ENCODE data around the gene PPM1D. TPM values are rescaled to one million over a fixed set of nuclear protein-coding genes. Genes with fewer than 3 reads are reported as not detected.

PPM1D gene
- total RNA-seq (2022; extraction: Qiagen RNA extraction; ENCODE audit: low read depth): 17.8 to 23.7 TPM (median 19.2 TPM) in 5 replicates

DNA sequence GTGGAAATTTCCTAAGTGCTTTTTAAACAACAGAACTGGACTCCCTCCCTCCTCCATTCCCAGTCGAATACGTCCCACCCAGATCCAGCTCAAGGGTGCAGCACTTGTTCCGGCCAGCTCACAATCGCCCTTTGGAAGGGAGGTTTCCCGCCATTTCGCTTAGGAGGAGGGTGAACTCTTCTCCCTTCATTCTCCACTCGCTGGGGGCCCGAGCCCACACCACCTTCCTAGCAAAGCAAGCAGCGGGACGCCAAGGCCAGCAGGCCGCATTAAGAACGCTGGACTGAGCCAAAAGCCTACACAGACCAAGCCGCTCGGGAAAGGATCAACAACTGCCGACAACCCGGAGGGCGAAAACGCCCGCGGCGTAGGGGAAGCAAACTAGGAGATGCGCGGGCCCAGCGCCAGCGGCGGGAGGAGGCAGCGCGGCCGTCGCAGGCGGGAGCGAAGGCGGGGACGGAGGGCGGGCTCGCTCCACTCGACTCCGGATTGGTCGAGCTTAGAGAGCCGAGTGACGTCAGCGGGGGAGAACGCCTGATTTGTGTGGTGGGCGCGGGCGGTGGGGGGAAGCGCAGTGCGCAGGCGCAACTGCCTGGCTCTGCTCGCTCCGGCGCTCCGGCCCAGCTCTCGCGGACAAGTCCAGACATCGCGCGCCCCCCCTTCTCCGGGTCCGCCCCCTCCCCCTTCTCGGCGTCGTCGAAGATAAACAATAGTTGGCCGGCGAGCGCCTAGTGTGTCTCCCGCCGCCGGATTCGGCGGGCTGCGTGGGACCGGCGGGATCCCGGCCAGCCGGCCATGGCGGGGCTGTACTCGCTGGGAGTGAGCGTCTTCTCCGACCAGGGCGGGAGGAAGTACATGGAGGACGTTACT is at the start of gene PPM1D:
TSS of gene PPM1D (plus strand) at position 574 of the 870 bp plus-strand sequence. CDS start at position 796, 222 bp downstream.

DNA sequence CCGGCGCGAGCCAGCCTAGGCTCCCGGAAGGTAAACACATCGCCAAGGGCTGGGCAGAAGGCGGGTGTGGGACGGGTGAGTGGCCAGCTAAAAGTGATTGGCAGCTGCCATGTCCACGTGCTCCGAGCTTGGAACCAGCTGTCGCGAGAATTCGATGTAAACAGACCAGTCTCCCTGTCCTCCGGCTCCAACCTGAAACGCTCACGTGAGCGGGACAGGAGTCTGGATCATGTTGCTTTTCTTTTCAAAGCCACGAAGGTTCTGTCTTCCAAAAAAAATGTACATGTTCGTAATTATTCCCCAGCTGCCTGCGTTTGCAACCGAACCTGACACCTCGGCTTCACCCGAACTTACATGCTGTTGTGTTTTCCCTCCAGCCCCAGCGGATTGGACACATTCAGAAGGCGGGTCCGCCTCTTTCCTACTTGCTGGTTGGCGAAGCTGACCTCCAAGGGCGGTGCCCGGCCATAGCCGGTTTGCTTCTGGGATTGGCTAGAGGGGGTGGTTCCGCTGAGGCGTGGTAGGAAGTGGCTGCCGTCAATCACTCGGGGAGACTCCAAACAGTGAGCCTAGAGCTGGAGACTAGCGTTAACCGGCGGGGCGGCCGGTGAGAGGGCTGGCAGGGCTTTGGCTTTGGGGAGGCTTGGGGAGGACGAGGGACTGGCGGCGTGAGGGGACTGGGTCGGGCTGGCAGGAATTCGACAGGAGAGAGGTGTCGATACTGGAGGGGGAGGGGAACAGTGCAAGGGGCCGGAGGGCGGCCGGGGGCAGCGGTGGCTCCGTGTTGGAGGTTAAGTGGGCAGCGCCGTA is 77.5 kb downstream of the PPM1D start, which contains the start of gene BCAS3:
TSS of gene BCAS3 (plus strand) at position 544 of the 810 bp plus-strand sequence.

Other genes with a start within 250 kb of the PPM1D start
- 31.7 to 35.2 TPM (median 32.2 TPM) in 5 replicates for gene USP32, start 208.1 kb upstream of the PPM1D start, total RNA-seq (2022; extraction: Qiagen RNA extraction; ENCODE audit: low read depth)
- 0.32 to 0.62 TPM (median 0.49 TPM) in 3 of 5 replicates, not detected in the others for gene CHCT1, start 177.7 kb upstream of the PPM1D start, total RNA-seq (2022; extraction: Qiagen RNA extraction; ENCODE audit: low read depth)
- gene APPBP2, start 74.0 kb upstream of the PPM1D start, total RNA-seq (2022; extraction: Qiagen RNA extraction; ENCODE audit: low read depth): 10.7 to 19.9 TPM (median 18.8 TPM) in 5 replicates
- gene BCAS3, start 77.7 kb downstream of the PPM1D start, total RNA-seq (2022; extraction: Qiagen RNA extraction; ENCODE audit: low read depth): 7.1 to 8.6 TPM (median 7.2 TPM) in 5 replicates